ENCODE results near the gene CD160.

DNA sequence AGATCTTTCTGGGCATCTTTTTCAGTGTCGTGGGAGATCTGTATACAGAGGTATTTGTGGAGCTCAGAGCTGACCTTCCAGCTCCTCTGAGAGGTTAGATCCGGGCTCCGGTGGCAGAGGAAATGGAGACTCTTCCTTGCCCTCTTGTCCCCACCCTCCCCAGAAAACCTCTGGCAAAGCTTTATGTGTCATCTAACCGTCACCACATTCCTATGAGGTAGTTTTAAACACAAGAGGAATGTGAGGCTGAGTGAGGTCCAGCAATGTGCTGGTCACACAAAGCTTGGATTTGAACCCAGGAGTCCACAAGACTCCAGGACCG is 1.2 kb downstream of the CD160 start:
- TF ChIP-seq, protein P1, sequence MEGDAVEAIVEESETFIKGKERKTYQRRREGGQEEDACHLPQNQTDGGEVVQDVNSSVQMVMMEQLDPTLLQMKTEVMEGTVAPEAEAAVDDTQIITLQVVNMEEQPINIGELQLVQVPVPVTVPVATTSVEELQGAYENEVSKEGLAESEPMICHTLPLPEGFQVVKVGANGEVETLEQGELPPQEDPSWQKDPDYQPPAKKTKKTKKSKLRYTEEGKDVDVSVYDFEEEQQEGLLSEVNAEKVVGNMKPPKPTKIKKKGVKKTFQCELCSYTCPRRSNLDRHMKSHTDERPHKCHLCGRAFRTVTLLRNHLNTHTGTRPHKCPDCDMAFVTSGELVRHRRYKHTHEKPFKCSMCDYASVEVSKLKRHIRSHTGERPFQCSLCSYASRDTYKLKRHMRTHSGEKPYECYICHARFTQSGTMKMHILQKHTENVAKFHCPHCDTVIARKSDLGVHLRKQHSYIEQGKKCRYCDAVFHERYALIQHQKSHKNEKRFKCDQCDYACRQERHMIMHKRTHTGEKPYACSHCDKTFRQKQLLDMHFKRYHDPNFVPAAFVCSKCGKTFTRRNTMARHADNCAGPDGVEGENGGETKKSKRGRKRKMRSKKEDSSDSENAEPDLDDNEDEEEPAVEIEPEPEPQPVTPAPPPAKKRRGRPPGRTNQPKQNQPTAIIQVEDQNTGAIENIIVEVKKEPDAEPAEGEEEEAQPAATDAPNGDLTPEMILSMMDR (IDR thresholded peaks at IDR 0.05) = no peak
- TF ChIP-seq POLR2A (IDR thresholded peaks at IDR 0.05) = no peak
